Retinal pigment epithelial cell (primary cell): Measurements from ENCODE around the gene IRF8.

Experiments
- DNase-seq: peaks from one replicate; pipeline ENCODE4 v3.0.0-alpha.2; 2010; ENCODE audit warnings: low read depth
- H3K4me3 ChIP-seq: 2 replicates; pipeline ENCODE4 v1.5.1; 2011; ENCODE audit warnings: mild to moderate bottlenecking, low read length, control low read depth, moderate library complexity
- CTCF ChIP-seq: conservative IDR thresholded peaks from 2 replicates; pipeline ENCODE4 v1.5.1; 2011; ENCODE audit warnings: low read depth, low read length, control low read depth, inconsistent platforms

IRF8 gene

GRCh38 chr16:85878407-85878806 lies 20.6 kb upstream of the IRF8 start:
- H3K4me3 ChIP-seq: no peak overlapping the region
- TF ChIP-seq CTCF: no peak
- DNase-seq: no peak

GRCh38 chr16:85878875-85879274 lies 20.1 kb upstream of the IRF8 start:
- TF ChIP-seq CTCF: no peak
- peak; percentile 4 for DNase-seq
- H3K4me3 ChIP-seq: no peak overlapping the region

- TF ChIP-seq CTCF: no peak
- no peak for DNase-seq
Measured at GRCh38 chr16:85879549-85879948, 19.4 kb upstream of the IRF8 start.

GRCh38 chr16:85879975-85880831 lies 18.8 kb upstream of the IRF8 start:
- TF ChIP-seq CTCF: no peak
- no peak for DNase-seq
- no peak overlapping the region for H3K4me3 ChIP-seq

More at GRCh38 chr16:85879549-85879948, 19.4 kb upstream of the IRF8 start:
- no peak overlapping the region for H3K4me3 ChIP-seq

- no peak for TF ChIP-seq CTCF
- no peak for DNase-seq
- H3K4me3 ChIP-seq: no peak overlapping the region
Measured at GRCh38 chr16:85880861-85881260, 18.1 kb upstream of the IRF8 start.

- DNase-seq: no peak
- TF ChIP-seq CTCF: no peak
- H3K4me3 ChIP-seq: no peak overlapping the region
Measured at GRCh38 chr16:85881436-85881835, 17.5 kb upstream of the IRF8 start.

GRCh38 chr16:85882181-85882810 lies 16.7 kb upstream of the IRF8 start:
- H3K4me3 ChIP-seq: no peak overlapping the region
- DNase-seq: no peak
- no peak for TF ChIP-seq CTCF
